H9 (cell line): Measurements from ENCODE around the gene SHH. TPM values are rescaled to one million over a fixed set of nuclear protein-coding genes. Genes with fewer than 3 reads are reported as not detected.

Experiments used
- DNase-seq: peaks from one replicate; pipeline ENCODE4 v3.0.0-alpha.2; 2017
- H2AFZ ChIP-seq: one replicate; pipeline ENCODE4 v1.6.1; 2013; ENCODE audit warnings: mild to moderate bottlenecking, low read length, control low read depth, moderate library complexity
- H2AK5ac ChIP-seq: 2 replicates; pipeline ENCODE4 v1.6.1; 2013; ENCODE audit warnings: low read length, control low read depth, mixed read lengths; ENCODE audit not compliant: insufficient read length
- H2BK120ac ChIP-seq: one replicate; pipeline ENCODE4 v1.6.1; 2013; ENCODE audit warnings: low read depth, mild to moderate bottlenecking, low read length, control low read depth, inconsistent platforms; ENCODE audit not compliant: poor library complexity, severe bottlenecking
- H2BK12ac ChIP-seq: 2 replicates; pipeline ENCODE4 v1.6.1; 2013; ENCODE audit warnings: low read length, control low read depth, mixed read lengths, low read depth; ENCODE audit not compliant: insufficient read length
- H2BK15ac ChIP-seq: 2 replicates; pipeline ENCODE4 v1.6.1; 2013; ENCODE audit warnings: low read depth, low read length, control low read depth
- H2BK20ac ChIP-seq: one replicate; pipeline ENCODE4 v1.6.1; 2013; ENCODE audit warnings: low read depth, mild to moderate bottlenecking, low read length, control low read depth, inconsistent platforms; ENCODE audit not compliant: poor library complexity, severe bottlenecking
- H2BK5ac ChIP-seq: 2 replicates; pipeline ENCODE4 v1.6.1; 2013; ENCODE audit warnings: low read length, control low read depth, mixed read lengths; ENCODE audit not compliant: insufficient read length
- H3K14ac ChIP-seq: 2 replicates; pipeline ENCODE4 v1.6.1; 2013; ENCODE audit warnings: low read length, control low read depth; ENCODE audit not compliant: insufficient read depth
- H3K18ac ChIP-seq: 2 replicates; pipeline ENCODE4 v1.6.1; 2013; ENCODE audit warnings: low read depth, mild to moderate bottlenecking, mixed read lengths, low read length, control low read depth; ENCODE audit not compliant: insufficient read length
- H3K23ac ChIP-seq: 2 replicates; pipeline ENCODE4 v1.6.1; 2013; ENCODE audit warnings: low read length, control low read depth, mixed read lengths, low read depth; ENCODE audit not compliant: insufficient read length
- H3K23me2 ChIP-seq: 2 replicates; pipeline ENCODE4 v1.6.1; 2013; ENCODE audit warnings: low read depth, mild to moderate bottlenecking, mixed read lengths, low read length, control low read depth; ENCODE audit not compliant: insufficient read length, poor library complexity, severe bottlenecking
- H3K27ac ChIP-seq: 2 replicates; pipeline ENCODE4 v1.5.1; 2013; ENCODE audit warnings: low read length, control low read depth, mixed read lengths, low read depth; ENCODE audit not compliant: insufficient read length
- H3K27me3 ChIP-seq: 2 replicates; pipeline ENCODE4 v1.6.1; 2013; ENCODE audit warnings: low read length, control low read depth, inconsistent platforms; ENCODE audit not compliant: insufficient read depth
- H3K4ac ChIP-seq: 2 replicates; pipeline ENCODE4 v1.6.1; 2013; ENCODE audit warnings: low read depth, mild to moderate bottlenecking, control low read depth, inconsistent platforms, low read length, moderate library complexity
- H3K4me1 ChIP-seq: 2 replicates; pipeline ENCODE4 v1.6.1; 2013; ENCODE audit warnings: low read length, control low read depth, inconsistent platforms; ENCODE audit not compliant: insufficient read depth
- H3K4me2 ChIP-seq: 2 replicates; pipeline ENCODE4 v1.6.1; 2013; ENCODE audit warnings: low read length, control low read depth, mixed read lengths; ENCODE audit not compliant: insufficient read length, insufficient read depth
- H3K56ac ChIP-seq: 2 replicates; pipeline ENCODE4 v1.6.1; 2013; ENCODE audit warnings: low read depth, mild to moderate bottlenecking, mixed read lengths, low read length, control low read depth; ENCODE audit not compliant: insufficient read length
- H3K79me1 ChIP-seq: 2 replicates; pipeline ENCODE4 v1.6.1; 2013; ENCODE audit warnings: low read depth, mild to moderate bottlenecking, moderate library complexity, low read length, control low read depth, inconsistent platforms; ENCODE audit not compliant: insufficient read depth, poor library complexity, severe bottlenecking
- H3K79me2 ChIP-seq: 2 replicates; pipeline ENCODE4 v1.6.1; 2013; ENCODE audit warnings: low read length, control low read depth, inconsistent platforms; ENCODE audit not compliant: insufficient read depth
- H3K9ac ChIP-seq: 2 replicates; pipeline ENCODE4 v1.6.1; 2013; ENCODE audit warnings: low read length, control low read depth, mixed read lengths; ENCODE audit not compliant: insufficient read length; ENCODE audit errors: extremely low read depth
- H3K9me3 ChIP-seq: one replicate; pipeline ENCODE4 v1.6.1; 2013; ENCODE audit warnings: low read depth, low read length, inconsistent platforms; ENCODE audit not compliant: control insufficient read depth
- H3T11ph ChIP-seq: one replicate; pipeline ENCODE4 v1.6.1; 2013; ENCODE audit warnings: mild to moderate bottlenecking, low read length, control low read depth, inconsistent platforms
- H4K20me1 ChIP-seq: one replicate; pipeline ENCODE4 v1.6.1; 2013; ENCODE audit not compliant: control insufficient read depth, insufficient read length, insufficient read depth
- H4K5ac ChIP-seq: 2 replicates; pipeline ENCODE4 v1.6.1; 2013; ENCODE audit warnings: low read depth, mild to moderate bottlenecking, mixed read lengths, low read length, control low read depth; ENCODE audit not compliant: insufficient read length
- H4K8ac ChIP-seq: replicated peaks from 2 replicates; pipeline ENCODE4 v1.6.1; 2013; ENCODE audit warnings: low read length, control low read depth, mixed read lengths, low read depth; ENCODE audit not compliant: insufficient read length
- H4K91ac ChIP-seq: 2 replicates; pipeline ENCODE4 v1.6.1; 2013; ENCODE audit warnings: low read depth, mild to moderate bottlenecking, moderate library complexity, mixed read lengths, low read length, control low read depth; ENCODE audit not compliant: insufficient read length
- H3K27ac Mint-ChIP-seq, 3 experiments: 2 replicates in 2 of 3; 3 replicates in 1 of 3; pipeline ENCODE4 v1.8.0; 2020 to 2021; ENCODE audit warnings: mixed read lengths in 3 of 3, mild to moderate bottlenecking in 1 of 3, moderate library complexity in 1 of 3
- H3K27me3 Mint-ChIP-seq: 2 replicates; pipeline ENCODE4 v1.8.0; 2021; ENCODE audit warnings: low read depth, mild to moderate bottlenecking, moderate library complexity, mixed read lengths
- H3K36me3 Mint-ChIP-seq, 3 experiments: 2 replicates in 2 of 3; 3 replicates in 1 of 3; pipeline ENCODE4 v1.8.0; 2020 to 2021; ENCODE audit warnings: low read depth in 3 of 3, mixed read lengths in 3 of 3; ENCODE audit not compliant: insufficient read depth in 1 of 3
- H3K4me1 Mint-ChIP-seq, 2 experiments: 2 replicates each; pipeline ENCODE4 v1.8.0; 2020; ENCODE audit warnings: mixed read lengths in 2 of 2
- H3K4me3 Mint-ChIP-seq, 2 experiments: 2 replicates in 1 of 2; 3 replicates in 1 of 2; pipeline ENCODE4 v1.8.0; 2020 to 2021; ENCODE audit warnings: mild to moderate bottlenecking in 2 of 2, mixed read lengths in 2 of 2, moderate library complexity in 1 of 2
- H3K9me3 Mint-ChIP-seq, 2 experiments: 2 replicates in 1 of 2; 3 replicates in 1 of 2; pipeline ENCODE4 v1.8.0; 2020; ENCODE audit warnings: mild to moderate bottlenecking in 2 of 2, mixed read lengths in 2 of 2, moderate library complexity in 1 of 2
- CTCF ChIP-seq: fragments of 200-600 bp; sonication (generic); conservative IDR thresholded peaks from 3 replicates; pipeline ENCODE4 v1.8.0; 2021; ENCODE audit warnings: antibody characterized with exemption, mild to moderate bottlenecking
- WGBS: extraction: QIAGEN DNeasy Blood & Tissue Kit; methylation state at CpG from one replicate; pipeline ENCODE4 v1.1.7; 2013; ENCODE audit warnings: missing lambda C conversion rate, low lambda C conversion rate, mixed read lengths; ENCODE audit not compliant: insufficient read length; ENCODE audit errors: extremely low coverage; 5-methylcytosine and 5-hydroxymethylcytosine counted together
- total RNA-seq: library from RNA; stranded (reverse); gene quantifications from 2 replicates; pipeline ENCODE4 v1.2.1, GENCODE V29; 2021

Gene SHH
- total RNA-seq, 1 experiment from 2014 or later: 0.07 TPM

GRCh38 chr7:155845226-155845625 is 33.0 kb upstream of the SHH start:
- H3K4me1 Mint-ChIP-seq: 0 out of 4 replicates have a peak, but pooled peaks cover 0 to 2% of the 10 kb centered on the region in 2 experiments
- no peaks in the 10 kb centered on the region for H3K36me3 Mint-ChIP-seq
- Histone ChIP-seq H4K91ac (no peak overlapping the region), H2AFZ (no peak overlapping the region), H2AK5ac (no peak overlapping the region), H3K9me3 (no peaks in the 10 kb centered on the region), H3K4me1 (no peaks in the 10 kb centered on the region), H3K4me2 (no peak overlapping the region), H3T11ph (no peak overlapping the region), H3K79me2 (no peaks in the 10 kb centered on the region), H3K79me1 (no peaks in the 10 kb centered on the region), H3K4ac (no peak overlapping the region), H2BK5ac (no peak overlapping the region), H2BK20ac (no peak overlapping the region), H3K23ac (no peak overlapping the region), H3K56ac (no peak overlapping the region), H3K27me3 (no peaks in the 10 kb centered on the region), H3K23me2 (no peaks in the 10 kb centered on the region), H3K9ac (no peak overlapping the region), H2BK120ac (no peak overlapping the region), H2BK12ac (no peak overlapping the region), H3K18ac (no peak overlapping the region), H4K5ac (no peak overlapping the region), H4K8ac (no peak overlapping the region), H3K27ac (no peak overlapping the region), H3K14ac (no peak overlapping the region), H2BK15ac (no peak overlapping the region), H4K20me1 (no peaks in the 10 kb centered on the region)
- TF ChIP-seq CTCF: no peak
- no CpG with 5 or more reads among the region's 14 CpGs for WGBS
- DNase-seq: no peak
- no peak overlapping the region for H3K4me3 Mint-ChIP-seq
- peaks cover 8% of the 10 kb centered on the region for H3K27me3 Mint-ChIP-seq
- no peak overlapping the region for H3K27ac Mint-ChIP-seq
- no peaks in the 10 kb centered on the region for H3K9me3 Mint-ChIP-seq
